Stimulated activated CD8-positive, alpha-beta memory T cell treated with anti-CD3 and anti-CD28 coated beads, Interleukin-15, amount 100 ng/mL, for 4 hours (primary cell): ENCODE results near the gene FAM83D.

Experiments
- DNase-seq, 2 donors: peaks; one replicate each; pipeline ENCODE4 v3.0.0-alpha.2; 2020; ENCODE audit warnings: low read depth in 2 of 2

Gene FAM83D

DNA sequence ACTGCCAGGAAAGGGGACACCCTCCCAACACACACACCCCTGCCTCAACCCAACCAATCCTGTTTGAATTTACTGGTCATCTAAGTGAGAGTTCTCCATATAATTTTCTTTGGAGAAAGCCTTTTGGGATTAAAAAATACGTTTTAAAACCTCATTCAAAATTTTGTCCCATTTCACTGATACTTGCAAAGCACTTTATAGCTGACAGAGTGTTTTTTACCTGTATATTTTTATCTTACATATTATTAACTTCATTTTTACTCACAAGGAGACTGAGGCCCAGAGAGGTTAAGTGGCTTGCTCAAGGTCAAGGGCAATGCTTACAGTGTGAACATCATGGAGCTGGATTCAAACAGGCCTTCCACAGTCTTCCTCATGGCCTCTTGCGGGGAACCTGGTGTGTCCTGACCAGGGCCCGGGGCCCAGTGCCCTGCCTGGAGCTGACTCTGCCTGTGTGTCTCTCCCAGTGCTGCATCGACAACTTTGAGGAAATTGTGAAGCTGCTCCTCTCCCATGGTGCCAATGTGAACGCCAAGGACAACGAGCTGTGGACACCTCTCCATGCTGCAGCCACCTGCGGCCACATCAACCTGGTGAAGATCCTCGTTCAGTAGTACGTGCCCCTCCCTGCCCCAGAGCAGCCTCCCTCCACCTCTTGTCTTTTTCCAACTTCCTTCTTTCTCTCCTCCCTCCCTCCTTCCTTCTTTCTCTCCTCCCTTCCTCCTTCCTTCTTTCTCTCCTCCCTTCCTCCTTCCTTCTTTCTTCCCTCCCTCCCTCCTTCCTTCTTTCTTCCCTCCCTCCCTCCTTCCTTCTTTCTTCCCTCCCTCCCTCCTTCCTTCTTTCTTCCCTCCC, 30.9 kb upstream of the FAM83D start:
- no peak for DNase-seq

DNA sequence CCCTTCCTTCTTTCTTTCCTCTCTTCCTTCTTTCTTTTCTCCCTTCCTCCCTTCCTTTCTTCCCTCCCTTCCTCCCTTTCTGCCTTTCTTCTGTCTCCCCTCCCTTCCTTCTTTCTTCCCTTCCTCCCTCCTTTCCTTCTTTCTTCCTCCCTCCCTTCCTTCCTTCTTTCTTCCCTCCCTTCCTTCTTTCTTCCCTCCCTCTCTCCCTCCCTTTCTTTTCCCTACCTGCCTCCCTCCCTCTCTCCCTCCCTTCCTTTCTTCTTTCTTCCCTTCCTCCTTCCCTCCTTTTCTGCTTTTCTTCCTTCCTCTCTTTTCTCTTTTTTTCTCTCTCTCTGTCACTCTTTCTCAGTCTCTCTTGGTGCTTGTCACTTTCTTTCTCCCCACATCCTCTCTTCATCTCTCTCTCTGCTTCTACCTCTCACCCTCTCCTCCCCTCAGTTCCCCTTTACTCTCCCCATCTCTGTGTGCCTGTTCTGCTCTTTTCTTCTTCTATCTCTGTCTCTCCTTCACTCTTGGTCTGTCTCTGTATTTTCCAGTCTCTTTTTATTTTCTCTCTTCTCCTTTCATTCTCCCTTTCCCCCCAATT, 30.1 kb upstream of the FAM83D start:
- DNase-seq: no peak

DNA sequence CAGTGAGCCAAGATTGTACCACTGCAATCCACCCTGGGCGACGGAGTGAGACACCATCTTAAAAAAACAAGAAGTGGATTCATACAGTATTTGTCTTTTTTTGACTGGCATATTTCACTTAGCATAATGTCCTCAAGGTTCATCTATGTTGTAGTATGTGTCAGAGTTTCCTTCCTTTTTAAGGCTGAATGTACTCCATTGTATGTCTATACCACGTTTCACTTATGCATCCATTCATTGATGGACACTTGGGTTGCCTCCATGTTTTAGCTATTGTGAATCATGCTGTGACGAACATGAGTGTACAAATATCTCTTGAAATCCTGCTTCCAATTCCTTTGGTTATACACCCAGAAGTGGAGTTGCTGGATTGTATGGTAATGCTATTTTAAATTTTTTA, 28.9 kb upstream of the FAM83D start:
- DNase-seq: no peak

DNA sequence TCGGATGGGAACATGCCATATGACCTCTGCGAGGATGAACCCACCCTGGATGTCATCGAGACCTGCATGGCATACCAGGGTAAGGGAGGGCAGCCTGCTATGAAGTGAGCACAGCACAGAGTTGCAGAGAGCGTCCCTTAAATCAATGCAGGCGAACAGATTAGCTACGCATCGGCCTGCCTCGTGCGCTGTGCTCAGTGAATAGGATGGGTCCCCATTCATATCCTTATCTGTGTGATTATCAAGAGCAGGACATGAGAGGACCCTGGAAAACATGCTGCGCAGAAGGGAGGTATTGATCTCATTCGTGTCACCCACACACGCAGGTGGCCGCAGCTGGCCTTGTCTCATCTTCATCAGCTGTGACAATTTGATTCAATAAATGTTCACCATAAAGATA, 25.6 kb upstream of the FAM83D start:
- DNase-seq: no peak

DNA sequence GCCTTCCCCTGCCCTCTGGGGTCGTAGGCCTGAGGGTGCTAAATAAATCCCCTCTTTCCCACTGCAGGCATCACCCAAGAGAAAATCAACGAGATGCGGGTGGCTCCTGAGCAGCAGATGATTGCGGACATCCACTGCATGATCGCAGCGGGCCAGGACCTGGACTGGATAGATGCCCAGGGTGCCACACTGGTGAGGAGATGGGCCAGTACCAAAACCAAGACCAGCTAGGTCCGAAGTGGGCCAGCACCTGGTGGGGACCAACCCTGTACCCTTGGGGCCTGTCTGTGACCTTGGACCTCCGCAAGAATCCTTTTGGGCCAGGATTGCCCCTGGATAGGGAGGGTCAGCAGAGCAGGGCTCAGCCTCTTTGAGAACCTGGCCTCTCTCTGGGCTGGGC, 23.6 kb upstream of the FAM83D start:
- DNase-seq: no peak

DNA sequence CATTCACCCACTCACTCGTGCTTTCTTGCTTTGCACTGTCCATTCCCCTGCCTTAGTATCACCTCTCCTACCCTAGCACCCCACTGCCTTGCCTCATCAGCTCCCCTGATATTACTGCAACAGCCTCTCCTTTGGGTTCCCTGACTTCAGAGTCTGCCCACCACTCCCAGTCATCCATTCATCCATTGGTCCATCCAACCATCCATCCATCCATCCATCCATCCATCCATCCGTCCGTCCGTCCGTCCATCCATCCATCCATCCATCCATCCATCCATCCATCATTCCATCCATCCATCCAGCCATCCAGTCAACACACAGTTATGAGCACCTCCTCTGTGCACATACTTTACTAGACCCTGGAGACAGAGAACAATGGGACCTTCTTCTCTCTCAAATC, 22.9 kb upstream of the FAM83D start:
- DNase-seq: no peak

DNA sequence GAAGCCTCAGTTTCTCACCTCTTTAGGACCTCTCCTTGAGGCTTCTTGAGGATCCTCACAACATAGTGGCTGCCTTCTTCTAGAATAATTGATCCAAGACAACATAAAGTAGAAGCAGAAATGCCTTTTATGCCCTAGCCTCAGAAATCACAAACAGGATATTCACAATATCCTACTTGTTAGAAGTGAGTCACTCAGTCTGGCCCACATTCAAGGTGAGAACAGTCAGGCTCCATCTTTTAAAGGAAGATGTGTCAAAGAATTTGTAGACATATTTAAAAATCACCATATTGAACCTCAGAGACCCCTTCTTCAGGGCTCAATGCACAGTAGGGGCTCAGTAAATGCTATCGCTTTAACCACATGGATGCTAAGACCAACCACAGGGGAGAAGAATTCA, 20.8 kb upstream of the FAM83D start:
- DNase-seq: no peak

DNA sequence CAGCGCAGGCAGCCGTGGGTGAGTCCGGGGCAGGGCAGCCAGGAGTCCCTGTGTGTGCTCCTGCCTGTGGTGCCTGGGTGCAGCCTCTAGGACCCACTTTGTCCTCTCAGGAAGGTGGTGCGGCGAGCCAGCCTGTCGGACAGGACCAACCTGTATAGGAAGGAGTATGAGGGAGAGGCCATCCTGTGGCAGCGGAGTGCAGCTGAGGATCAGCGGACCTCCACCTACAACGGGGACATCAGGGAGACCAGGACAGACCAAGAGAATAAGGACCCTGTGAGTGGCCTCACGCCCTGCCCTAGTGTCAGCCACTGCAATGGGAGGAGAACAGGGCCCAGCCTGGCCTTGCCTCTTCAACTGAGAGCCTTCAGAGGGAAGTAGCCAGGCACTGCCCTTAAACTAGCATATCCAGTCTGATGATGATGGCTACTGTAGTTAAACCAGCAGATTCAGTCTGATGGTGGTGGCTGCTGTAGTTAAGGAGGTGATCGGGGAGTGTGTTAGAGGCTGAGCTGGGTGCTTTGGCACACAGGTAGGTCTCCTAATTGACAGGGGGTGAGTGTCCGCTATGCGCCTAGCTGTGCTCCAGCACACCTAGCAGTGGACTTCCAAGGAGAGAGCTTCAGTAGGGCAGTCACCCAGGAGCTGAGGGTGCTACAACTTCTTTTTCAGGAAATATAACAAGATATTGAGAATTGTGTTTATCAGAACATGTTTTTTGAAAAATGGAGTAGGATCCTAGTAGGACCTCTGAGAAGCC, 18.1 kb upstream of the FAM83D start:
- no peak for DNase-seq

DNA sequence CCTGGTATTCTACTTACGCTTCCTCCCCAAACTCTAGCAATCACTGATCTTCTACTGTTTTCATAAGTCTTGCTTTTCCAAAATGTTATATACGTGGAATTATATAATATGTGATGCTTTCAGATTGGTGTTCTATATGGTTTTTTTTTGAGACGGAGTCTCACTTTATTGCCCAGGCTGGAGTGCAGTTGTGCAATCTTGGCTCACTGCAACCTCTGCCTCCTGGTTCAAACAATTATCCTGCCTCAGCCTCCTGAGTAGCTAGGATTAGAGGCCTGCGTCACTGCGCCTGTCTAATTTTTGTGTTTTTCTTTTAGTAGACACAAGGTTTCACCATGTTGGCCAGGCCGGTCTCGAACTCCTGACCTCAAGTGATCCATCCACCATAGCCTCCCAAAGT, 10.9 kb upstream of the FAM83D start:
- no peak for DNase-seq

DNA sequence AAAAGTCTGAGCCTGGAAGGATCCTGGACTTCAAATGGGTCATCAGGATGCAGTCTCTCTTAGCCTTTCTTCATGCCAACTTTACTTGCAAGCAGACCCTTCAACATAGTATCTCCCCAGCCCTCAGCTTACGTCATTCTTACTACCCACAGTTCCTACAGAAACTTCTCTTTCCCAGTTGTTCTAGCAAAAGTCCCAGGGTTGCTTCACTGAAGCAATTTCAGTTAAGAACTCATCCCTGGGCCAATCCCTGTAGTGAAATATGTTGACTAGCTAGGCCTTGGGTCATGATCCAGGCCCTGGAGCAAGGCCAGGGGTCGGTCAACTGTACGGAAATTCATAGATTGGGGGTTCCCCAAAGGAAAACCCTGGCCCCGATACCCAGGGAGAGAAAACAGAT, 8.6 kb upstream of the FAM83D start:
- DNase-seq: no peak

DNA sequence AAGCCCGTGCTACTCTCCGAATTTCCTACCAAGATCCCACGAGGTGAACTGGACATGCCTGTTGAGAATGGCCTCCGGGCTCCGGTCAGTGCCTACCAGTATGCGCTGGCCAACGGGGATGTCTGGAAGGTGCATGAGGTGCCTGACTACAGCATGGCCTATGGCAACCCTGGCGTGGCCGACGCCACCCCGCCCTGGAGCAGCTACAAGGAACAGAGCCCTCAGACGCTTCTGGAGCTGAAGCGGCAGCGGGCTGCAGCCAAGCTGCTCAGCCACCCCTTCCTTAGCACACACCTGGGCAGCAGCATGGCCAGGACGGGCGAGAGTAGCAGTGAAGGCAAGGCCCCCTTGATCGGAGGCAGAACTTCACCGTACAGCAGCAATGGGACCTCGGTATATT, 8.0 kb upstream of the FAM83D start:
- DNase-seq: no peak

DNA sequence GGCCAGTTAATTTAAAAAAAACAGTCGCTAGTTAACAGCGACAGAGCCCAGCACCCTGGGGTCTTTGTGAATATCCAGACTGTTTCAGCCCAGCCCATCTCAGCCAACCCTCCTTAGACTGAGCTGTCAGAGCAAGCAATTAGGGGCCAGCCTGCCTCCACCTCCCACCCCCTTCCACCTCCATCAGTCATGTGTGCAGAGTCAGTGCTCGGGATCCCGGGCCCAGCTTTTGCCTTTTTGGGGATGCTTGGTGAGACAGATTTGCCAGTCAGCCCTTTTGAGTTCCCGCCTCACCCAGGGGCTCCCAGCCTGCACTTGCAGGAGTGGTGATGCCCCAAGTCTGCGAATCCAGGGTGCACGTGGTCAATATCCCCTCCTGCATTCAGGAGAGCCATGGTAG, 6.5 kb upstream of the FAM83D start:
- no peak for DNase-seq

DNA sequence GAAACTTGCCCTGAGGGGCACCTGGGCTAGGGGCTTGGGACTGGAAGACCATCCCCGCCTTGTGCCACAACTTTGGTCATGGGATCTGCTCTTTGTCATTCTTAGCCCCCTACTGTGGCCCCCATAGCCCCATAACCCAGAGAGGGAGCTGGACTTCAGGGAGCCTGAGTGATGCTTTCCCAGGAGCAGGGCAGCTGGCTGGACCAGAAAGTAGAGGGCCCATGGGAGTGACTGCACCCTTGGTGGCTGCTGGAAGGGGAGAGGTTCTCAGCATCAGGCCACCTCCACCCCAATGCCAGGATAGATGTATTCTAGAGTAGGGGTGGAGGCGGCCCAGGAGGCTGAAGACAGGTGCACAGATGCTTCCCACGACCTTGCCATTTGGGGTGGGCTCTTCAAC, 5.8 kb upstream of the FAM83D start:
- no peak for DNase-seq

DNA sequence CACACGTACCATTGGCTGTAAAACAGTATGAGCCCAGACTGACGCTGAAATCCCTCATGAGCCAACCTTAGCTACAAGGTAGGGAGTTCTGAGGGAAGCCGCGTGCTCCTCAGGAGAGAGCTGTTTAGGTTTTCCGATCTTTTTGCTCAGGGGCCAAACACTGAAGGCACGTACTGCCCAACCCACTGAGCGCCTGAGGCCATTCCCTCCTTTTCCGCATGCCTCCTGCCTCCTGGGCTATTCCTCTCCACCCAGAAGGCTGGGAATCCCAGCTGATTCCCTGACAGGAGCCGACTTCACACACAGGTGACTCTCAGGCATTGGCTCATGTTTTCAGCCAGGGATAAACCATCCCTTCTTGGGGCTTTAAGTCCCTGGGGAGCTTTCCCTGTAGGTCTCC, 5.4 kb upstream of the FAM83D start:
- DNase-seq: no peak

DNA sequence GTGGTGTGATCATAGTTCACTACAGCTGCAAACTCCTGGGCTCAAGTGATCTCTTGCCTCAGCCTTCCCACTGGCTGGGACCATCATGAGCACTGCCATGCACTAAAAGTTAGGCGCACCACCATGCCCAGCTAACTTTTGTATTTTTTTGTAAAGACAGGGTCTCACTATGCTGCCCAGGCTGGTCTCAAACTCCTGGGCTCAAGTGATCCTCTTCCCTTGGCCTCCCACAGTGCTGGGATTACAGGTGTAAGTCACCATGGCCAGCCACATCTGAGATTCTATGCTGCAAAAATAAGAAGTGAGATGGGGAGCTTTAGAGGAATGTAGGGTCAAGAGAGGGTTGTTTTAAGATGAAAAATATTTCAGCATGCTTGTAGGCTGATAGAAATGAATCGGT, 1.5 kb upstream of the FAM83D start:
- DNase-seq: no peak

DNA sequence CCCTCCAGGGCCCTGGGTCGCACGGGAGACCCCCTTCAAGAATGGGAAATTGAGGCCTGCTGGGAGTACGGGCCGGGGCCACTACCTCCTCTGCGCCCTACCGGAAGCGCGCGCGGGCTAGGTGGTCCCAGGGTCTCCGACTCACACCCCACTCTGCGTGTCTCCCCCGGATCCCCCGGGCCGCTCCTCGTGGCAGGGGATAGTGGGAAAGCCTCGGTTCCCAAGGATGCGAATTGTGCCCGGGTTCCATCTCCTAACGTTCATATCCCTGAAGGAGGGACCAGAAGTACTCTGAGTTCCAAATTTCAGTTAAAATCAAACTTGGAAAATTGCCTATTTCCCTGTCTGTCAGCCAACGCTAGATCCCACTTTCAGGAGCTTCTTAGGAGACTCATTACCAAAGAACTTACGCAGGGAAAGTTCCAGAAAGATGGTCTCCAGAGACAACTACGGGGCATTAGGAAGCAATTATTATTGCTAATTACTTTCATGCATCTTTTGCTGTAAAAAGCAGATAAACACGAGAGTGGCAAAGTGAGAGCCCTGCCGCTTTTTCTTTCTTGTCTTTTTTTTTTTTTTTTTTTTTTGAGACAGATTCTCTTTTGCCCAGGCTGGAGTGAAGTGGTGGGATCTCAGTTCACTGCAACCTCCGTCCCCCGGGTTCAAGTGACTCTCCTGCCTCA, 858 bp downstream of the FAM83D start:
- DNase-seq: no peak

DNA sequence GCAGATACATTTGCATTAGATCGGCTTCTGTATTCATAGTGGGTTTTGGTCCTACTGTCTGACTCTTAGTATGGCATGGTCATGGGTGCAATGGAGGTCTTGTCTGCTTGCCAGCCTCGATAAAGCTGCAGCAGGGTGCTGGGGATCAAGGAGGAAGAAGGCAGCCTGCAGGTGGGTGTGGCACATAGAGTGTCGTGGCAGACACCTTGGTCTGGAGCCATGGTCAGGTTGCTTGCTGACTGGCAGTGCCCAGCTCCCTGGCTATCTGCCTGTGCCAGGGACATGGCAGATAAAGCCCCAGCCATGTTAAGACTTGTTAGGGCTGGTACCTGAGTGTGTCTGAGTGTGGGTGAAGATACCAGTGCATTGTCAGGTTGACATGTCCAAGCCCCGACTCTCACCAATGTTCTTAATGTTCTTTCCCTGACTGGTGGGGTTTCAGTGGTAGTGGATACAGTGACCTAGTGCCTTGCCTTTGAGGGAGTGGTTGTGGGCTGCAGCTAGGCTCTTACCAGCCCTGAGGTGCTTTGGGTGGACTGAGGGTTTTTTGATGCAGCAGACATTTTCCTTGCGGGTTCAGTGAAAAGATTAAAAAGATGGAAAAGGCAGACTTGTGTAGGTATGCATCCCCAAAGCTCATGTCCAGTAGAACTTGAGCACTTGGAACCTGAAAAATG, 1.8 kb downstream of the FAM83D start:
- DNase-seq: no peak

DNA sequence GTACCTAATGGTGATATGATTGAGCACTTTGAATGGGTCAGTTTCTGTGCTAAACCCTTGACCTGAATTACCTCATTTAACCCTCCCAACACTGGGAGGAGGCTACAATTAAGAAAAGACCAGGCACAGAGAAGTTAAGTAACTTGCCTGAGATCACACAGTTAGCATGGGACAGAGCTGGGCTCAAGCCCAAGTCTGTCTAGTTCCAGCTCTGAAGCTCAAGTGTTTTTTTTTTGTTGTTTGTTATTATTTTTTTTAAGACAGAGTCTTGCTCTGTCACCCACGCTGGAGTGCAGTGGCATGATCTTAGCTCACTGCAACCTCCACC, 4.0 kb downstream of the FAM83D start:
- no peak for DNase-seq

DNA sequence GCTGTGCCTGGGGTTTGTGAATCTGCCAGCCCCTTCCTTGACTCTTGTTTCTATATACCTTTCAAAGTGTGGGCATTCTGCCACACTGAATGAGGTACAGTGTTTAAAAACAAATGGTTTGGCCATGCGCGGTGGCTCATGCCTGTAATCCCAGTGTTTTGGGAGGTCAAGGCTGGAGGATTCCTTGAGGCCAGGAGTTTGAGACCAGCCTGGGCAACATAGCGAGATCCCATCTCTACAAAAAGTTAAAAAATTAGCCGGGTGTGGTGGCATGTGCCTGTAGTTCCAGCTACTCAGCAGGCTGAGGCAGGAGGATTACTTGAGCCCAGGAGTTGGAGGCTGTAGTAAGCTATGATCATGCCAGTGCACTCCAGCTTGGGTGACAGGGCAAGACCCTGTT, 5.8 kb downstream of the FAM83D start:
- DNase-seq: no peak

DNA sequence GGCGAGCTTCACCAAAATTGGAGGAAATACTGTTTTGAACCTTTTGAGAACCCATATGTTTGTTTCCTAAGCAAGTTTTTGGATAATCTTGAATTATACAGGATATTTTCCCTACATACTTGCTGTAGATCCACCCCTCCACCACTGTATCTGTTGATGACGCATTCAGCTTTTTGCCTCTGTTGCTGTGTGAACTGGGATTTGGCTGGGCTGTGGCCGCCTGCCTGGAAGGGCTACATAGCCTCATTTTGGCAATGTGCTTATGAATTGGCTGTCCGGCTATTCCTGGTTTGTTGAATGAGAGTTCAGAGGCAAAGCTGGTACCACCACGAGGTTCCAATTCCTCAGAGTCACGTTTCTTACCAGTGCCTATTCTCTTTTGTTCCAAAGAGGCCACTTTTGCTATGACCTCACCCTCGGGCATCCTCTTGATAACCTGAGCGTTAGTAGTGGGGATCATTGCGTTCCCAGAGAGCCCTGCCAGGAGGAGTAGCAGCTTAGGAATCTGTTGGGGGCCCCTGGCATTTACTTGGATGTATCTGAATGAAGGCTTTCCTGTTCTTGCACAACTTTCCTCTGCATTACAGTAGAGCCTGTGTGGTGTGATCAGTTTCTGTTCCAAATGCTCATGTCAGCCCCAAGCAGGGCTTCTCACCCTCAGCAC, 6.4 kb downstream of the FAM83D start:
- DNase-seq: no peak

DNA sequence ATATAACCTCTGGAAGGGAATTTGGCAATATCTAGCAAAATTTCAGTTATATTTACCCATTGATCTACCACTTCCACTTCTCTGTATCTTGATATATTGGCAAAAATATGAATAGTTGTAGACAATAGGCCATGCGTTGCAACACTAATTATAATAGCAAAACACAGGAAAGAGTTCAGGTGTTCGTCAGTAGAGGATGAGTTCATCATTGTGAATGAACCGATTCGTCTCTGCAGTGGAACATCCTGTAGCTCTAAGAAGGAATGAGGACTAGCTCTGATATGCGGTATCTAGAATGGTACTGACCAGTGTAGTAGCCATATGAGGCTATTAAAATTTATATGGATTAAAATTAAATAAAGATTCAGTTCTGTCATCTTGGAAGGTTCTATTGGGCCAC, 8.3 kb downstream of the FAM83D start:
- DNase-seq: no peak

DNA sequence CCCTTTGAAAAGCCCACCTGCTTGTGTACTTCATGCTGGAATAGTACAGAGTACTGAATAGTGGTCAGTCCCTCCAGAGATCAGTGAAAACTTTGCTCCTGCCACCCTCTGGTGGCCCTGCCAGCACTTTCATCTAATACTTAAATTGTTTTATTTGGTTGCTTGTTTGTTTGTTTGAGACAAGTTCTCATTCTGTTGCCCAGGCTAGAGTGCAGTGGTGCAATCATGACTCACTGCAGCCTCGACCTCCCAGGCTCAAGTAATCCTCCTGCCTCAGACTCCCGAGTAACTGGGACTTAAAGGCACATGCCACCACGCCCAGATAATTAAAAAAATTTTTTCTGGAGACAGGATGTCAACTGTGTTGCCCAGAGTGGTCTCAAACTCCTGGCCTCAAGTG, 9.1 kb downstream of the FAM83D start:
- no peak for DNase-seq
